Measurements from ENCODE around the gene ANKMY1. TPM values are rescaled to one million over a fixed set of nuclear protein-coding genes. Genes with fewer than 3 reads are reported as not detected.
A peak's percentile ranks its signal among the peaks of the same experiment; 100 is the strongest.

Gene ANKMY1
- total RNA-seq, 1 donor from 2014 or later = 5.6 TPM

DNA sequence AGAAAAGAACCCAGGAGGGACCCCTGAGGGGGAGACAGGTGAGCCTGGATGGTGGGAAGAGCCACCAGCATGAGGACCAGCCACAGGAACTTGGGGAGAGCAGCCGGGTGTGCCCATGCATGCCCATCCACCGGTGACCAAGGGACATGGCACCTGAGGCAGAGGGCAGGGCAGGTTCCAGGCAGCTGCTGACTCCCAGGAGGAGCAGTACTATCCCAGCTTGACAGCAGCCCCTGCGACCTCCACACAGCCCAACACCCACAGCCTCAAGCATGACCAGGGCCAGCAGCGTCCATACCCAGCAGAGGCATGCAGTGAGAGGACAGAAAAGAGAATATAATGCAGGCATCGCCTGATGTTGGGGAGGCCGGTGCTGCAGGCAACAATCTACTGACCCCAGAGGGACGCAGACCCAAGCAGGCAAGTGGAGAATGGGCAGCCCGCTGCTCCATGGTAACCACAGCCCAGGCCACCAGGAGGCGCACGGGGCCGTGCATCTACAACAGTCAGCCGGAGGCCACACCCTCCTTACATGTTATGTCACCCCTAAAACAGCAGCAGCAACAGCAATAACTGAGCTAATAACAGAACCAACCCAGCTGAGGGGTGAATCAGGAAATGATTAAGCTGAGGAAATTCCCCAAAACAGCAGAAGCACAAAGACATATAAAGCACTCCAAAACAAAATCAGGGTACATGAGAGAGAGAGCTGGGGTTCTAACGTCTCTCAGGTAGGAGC, 44.1 kb downstream of the ANKMY1 start:
- intact Hi-C loops (cut with DNase I) = loop anchor here (5.0 kb wide), 1 partner anchor 189 kb away; no protein-coding TSS in a partner anchor
- peak; percentile 94 for DNase-seq
- peak; percentile 98 for ATAC-seq (ENCODE audit: poor library complexity)

GRCh38 chr2:240512666-240513535, 44.9 kb downstream of the ANKMY1 start:
- intact Hi-C loops (cut with DNase I) = loop anchor here (5.0 kb wide), 1 partner anchor 189 kb away; no protein-coding TSS in a partner anchor
- ATAC-seq (ENCODE audit: poor library complexity) (no peak), DNase-seq (no peak)

GRCh38 chr2:240512109-240512485, 45.7 kb downstream of the ANKMY1 start:
- intact Hi-C loops (cut with DNase I) = loop anchor here (5.0 kb wide), 1 partner anchor 190 kb away; no protein-coding TSS in a partner anchor
- no peak for ATAC-seq (ENCODE audit: poor library complexity)

GRCh38 chr2:240511351-240512108, 46.3 kb downstream of the ANKMY1 start:
- no peak for ATAC-seq (ENCODE audit: poor library complexity)
- no peak for DNase-seq
- intact Hi-C loops (cut with DNase I) = loop anchor here (5.0 kb wide), 1 partner anchor 191 kb away; no protein-coding TSS in a partner anchor

More at GRCh38 chr2:240512109-240512485, 45.7 kb downstream of the ANKMY1 start:
- DNase-seq = no peak

GRCh38 chr2:240510513-240511210, 47.1 kb downstream of the ANKMY1 start:
- ATAC-seq (ENCODE audit: poor library complexity) (no peak), DNase-seq (no peak)
- intact Hi-C loops (cut with DNase I) = loop anchor here (5.0 kb wide), 1 partner anchor 192 kb away; no protein-coding TSS in a partner anchor

- ATAC-seq (ENCODE audit: poor library complexity) (no peak), DNase-seq (no peak)
- intact Hi-C loops (cut with DNase I) = loop anchor here (5.0 kb wide), 1 partner anchor 192 kb away; no protein-coding TSS in a partner anchor
Measured at GRCh38 chr2:240509667-240510512, 47.9 kb downstream of the ANKMY1 start.

DNA sequence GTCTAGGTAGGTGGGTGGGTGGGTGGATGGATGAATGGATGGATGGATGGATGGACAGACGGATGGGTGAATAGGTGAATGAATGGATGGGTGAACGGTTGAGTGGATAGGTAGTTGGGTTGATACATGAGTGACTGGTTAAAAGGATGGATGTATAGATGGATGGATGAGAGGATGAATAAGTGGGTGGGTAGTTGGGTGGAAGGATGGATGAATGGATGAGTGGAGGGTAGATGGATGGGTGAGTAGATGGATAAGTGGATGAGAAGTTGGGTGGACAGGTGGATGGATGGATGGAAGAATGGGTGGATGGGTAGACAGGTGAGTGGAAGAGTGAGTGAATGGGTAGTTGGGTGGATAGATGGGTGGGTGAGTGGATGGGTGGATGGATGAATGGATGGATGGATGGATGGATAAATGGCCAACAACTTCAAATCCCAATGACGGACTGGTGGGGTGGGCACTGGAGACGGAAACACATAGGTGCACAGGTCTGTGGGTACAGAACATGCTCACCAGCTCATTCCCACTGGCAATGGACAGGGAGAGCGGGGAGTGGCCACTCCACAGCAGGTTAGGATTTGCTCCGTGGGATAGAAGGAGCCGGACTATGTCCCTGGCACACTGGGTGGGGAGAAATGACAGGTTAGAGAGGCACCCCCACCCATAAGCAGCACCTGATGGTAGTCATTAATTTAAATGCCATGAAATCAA, 48.8 kb downstream of the ANKMY1 start:
- ATAC-seq (ENCODE audit: poor library complexity) (no peak), DNase-seq (no peak)
- intact Hi-C loops (cut with DNase I) = no loop called here

- intact Hi-C loops (cut with DNase I) = no loop called here
- DNase-seq = no peak
- ATAC-seq (ENCODE audit: poor library complexity) = no peak
Measured at GRCh38 chr2:240507778-240508251, 50.0 kb downstream of the ANKMY1 start.

DNA sequence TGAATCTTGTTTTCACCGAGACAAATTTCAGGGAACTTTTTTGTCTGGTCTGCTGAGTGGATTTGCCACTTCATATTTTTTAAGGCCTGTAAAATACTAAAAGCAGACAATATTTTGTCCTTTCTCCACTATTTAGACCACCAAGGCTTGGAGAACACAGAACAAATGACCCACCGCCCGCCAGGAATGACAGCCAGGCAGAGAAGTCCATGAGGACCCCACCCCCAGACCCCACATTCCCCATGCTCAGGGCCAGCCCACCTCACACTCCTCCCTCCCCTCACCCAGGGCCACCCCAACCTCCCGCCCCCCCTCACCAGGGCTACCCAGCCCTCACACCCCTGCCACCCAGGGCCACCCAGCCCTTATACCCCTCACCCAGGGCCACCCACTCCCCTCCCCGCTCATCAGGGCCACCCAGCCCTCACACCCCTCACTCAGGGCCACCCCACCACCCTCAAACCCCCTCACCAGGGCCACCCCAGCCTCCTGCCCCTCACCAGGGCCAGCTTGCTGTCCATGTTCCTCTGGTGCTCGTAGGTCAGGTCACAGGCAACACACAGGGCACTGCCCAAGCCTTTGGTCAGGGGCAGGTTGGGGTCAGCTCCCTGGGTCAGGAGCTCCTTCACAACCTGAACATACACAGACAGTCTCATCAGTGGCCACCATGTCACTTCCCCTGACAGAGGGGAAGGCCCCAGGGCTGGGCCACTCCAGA, 50.6 kb downstream of the ANKMY1 start:
- ATAC-seq (ENCODE audit: poor library complexity) (no peak), DNase-seq (no peak)
- intact Hi-C loops (cut with DNase I) = no loop called here

DNA sequence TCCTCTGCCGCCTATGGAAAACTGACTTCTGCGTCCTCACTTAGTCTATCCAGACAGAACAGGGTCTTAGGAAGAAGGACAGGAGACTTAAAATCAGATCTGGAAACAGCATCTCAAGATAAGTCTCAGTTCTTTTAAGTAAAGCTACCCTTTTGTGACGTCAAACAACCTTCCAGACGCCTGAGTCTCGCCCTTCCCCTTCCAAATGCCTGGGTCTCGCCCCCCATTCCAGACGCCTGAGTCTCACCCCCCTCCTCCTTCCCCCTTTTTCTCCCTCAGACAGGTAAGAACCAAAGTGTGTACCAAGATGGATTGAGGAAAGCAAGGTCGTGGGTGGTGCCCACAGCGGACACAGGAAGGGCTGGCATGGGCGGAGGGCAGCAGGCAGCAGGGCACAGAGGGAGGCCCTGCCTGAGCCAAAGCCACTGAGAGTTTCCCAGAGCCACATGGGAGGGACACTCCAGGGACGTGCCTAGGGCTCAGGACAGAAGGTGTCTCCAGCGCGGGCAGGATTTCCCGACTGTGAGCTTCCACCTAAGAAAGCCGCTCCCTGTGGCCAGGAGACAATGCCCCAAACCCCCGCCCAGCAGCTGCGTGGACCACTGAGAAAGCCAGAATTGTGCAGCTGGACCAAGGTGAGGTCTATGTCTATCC, 51.3 kb downstream of the ANKMY1 start:
- ATAC-seq (ENCODE audit: poor library complexity) = no peak
- no peak for DNase-seq
- intact Hi-C loops (cut with DNase I) = no loop called here

GRCh38 chr2:240505910-240506309, 51.9 kb downstream of the ANKMY1 start:
- DNase-seq (no peak), ATAC-seq (ENCODE audit: poor library complexity) (no peak)
- intact Hi-C loops (cut with DNase I) = no loop called here

GRCh38 chr2:240503848-240504247, 53.9 kb downstream of the ANKMY1 start:
- ATAC-seq (ENCODE audit: poor library complexity) (no peak), DNase-seq (no peak)
- intact Hi-C loops (cut with DNase I) = no loop called here

- ATAC-seq (ENCODE audit: poor library complexity) (no peak), DNase-seq (no peak)
- intact Hi-C loops (cut with DNase I) = no loop called here
Measured at GRCh38 chr2:240503375-240503774, 54.4 kb downstream of the ANKMY1 start.

GRCh38 chr2:240502430-240503121, 55.2 kb downstream of the ANKMY1 start:
- no peak for DNase-seq
- no peak for ATAC-seq (ENCODE audit: poor library complexity)
- intact Hi-C loops (cut with DNase I) = no loop called here

DNA sequence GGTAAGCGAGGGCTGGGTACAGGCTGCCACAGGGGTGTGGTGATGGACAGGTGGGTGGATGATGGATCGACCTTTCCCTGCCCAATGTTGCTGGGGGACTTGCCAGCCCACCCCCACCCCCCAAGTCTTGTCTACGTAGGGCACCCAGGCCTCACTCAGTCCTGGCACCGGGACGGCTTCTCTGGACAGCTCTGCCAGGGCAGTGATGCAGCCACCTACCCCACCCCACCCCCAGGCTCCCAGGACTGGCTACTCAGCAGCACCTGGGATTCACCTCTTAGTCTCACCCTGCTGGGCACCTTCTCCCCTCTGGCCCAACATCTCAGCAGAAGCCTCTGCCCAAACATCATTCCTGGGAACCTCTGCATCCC, 55.7 kb downstream of the ANKMY1 start:
- intact Hi-C loops (cut with DNase I) = no loop called here
- DNase-seq (no peak), ATAC-seq (ENCODE audit: poor library complexity) (no peak)

Measured in Right ventricle myocardium superior (tissue), 1 donor.